ENCODE measurements around the gene IBA57. TPM values are rescaled to one million over a fixed set of nuclear protein-coding genes. Genes with fewer than 3 reads are reported as not detected.

The IBA57 gene
- total RNA-seq, 1 donor from 2014 or later, result 55.6 TPM

GRCh38 chr1:228212966-228213844, 47.6 kb downstream of the IBA57 start:
- intact Hi-C loops (cut with DNase I), result loop anchor here (2.0 to 10.0 kb wide), 3 partner anchors 64 to 304 kb away; partner anchors contain the start of gene TRIM11
- Histone ChIP-seq H3K27ac (peak overlapping the region in 1 of 2 donors; percentile 32), H3K36me3 (no peaks in the 10 kb centered on the region), H3K9me3 (no peaks in the 10 kb centered on the region), H3K27me3 (no peaks in the 10 kb centered on the region), H3K4me3 (peak overlapping the region; percentile 48 to 73), H3K4me1 (peaks cover 8 to 14% of the 10 kb centered on the region in 2 donors)
- peak; percentile 38 to 91 for DNase-seq (ENCODE audit: low spot score in 2 of 2)
- TF ChIP-seq, protein P1, sequence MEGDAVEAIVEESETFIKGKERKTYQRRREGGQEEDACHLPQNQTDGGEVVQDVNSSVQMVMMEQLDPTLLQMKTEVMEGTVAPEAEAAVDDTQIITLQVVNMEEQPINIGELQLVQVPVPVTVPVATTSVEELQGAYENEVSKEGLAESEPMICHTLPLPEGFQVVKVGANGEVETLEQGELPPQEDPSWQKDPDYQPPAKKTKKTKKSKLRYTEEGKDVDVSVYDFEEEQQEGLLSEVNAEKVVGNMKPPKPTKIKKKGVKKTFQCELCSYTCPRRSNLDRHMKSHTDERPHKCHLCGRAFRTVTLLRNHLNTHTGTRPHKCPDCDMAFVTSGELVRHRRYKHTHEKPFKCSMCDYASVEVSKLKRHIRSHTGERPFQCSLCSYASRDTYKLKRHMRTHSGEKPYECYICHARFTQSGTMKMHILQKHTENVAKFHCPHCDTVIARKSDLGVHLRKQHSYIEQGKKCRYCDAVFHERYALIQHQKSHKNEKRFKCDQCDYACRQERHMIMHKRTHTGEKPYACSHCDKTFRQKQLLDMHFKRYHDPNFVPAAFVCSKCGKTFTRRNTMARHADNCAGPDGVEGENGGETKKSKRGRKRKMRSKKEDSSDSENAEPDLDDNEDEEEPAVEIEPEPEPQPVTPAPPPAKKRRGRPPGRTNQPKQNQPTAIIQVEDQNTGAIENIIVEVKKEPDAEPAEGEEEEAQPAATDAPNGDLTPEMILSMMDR (IDR thresholded peaks at IDR 0.05), result peak; percentile 33 to 70 (median 50)

GRCh38 chr1:228213917-228214808, 48.6 kb downstream of the IBA57 start:
- Histone ChIP-seq H3K4me3 (peak overlapping the region; percentile 48 to 73), H3K27me3 (no peaks in the 10 kb centered on the region), H3K27ac (no peak overlapping the region), H3K9me3 (no peaks in the 10 kb centered on the region), H3K36me3 (no peaks in the 10 kb centered on the region), H3K4me1 (peaks cover 8 to 14% of the 10 kb centered on the region in 2 donors)
- intact Hi-C loops (cut with DNase I), result loop anchor here (2.0 to 10.0 kb wide), 3 partner anchors 63 to 303 kb away; partner anchors contain the start of gene TRIM11
- TF ChIP-seq, protein P1 (IDR thresholded peaks at IDR 0.05), result no peak
- no peak for DNase-seq (ENCODE audit: low spot score in 2 of 2)

GRCh38 chr1:228214921-228215662, 49.5 kb downstream of the IBA57 start:
- H3K36me3 ChIP-seq, result no peaks in the 10 kb centered on the region
- DNase-seq (ENCODE audit: low spot score in 2 of 2), result no peak
- H3K4me1 ChIP-seq, result peaks cover 8 to 14% of the 10 kb centered on the region in 2 donors
- TF ChIP-seq, protein P1 (IDR thresholded peaks at IDR 0.05), result no peak
- no peaks in the 10 kb centered on the region for H3K9me3 ChIP-seq
- H3K27me3 ChIP-seq, result no peaks in the 10 kb centered on the region
- no peak overlapping the region for H3K27ac ChIP-seq
- H3K4me3 ChIP-seq, result no peak overlapping the region
- intact Hi-C loops (cut with DNase I), result loop anchor here (5.0 to 10.0 kb wide), 2 partner anchors 62 to 190 kb away; partner anchors contain the start of gene TRIM11

DNA sequence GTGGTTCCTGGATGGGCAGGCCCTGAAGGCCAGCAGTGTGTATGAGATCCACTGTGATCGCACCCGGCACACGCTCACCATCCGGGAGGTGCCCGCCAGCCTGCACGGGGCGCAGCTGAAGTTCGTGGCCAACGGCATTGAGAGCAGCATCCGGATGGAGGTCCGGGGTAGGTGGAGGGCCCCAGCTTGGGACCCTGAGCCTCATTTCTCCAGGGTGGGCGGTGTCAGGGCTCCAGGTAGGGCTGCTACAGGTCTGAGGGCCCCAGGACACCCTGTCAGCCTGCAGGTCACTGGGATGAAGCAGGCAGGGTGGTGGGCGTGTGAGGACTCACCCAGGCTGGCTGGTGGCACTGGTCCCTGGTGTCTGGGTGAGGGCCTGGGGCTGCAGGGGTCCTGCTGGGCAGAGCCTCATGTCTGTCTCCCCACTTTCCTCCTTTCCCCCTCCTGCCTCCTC, 50.1 kb downstream of the IBA57 start:
- Histone ChIP-seq H3K9me3 (no peaks in the 10 kb centered on the region), H3K27me3 (no peaks in the 10 kb centered on the region), H3K27ac (no peak overlapping the region), H3K4me3 (no peak overlapping the region), H3K4me1 (peaks cover 8 to 14% of the 10 kb centered on the region in 2 donors), H3K36me3 (no peaks in the 10 kb centered on the region)
- intact Hi-C loops (cut with DNase I), result loop anchor here (10.0 kb wide), 1 partner anchor 189 kb away; the partner anchor contains the start of gene TRIM11
- no peak for DNase-seq (ENCODE audit: low spot score in 2 of 2)
- TF ChIP-seq, protein P1 (IDR thresholded peaks at IDR 0.05), result no peak
